BJ (cell line): ENCODE measurements around the gene HLA-DRA. TPM values are rescaled to one million over a fixed set of nuclear protein-coding genes. Genes with fewer than 3 reads are reported as not detected.

Source experiments
- CTCF ChIA-PET: fragments of 350-600 bp; formaldehyde crosslinking; extraction: SDS; loops from one replicate; lab custom pipeline; 2021; ENCODE audit warnings: antibody characterized with exemption, inconsistent platforms; lab: Yijun Ruan, JAX
- POLR2A ChIA-PET: fragments of 300-600 bp; sonication (Branson Sonifier 250); formaldehyde crosslinking; extraction: SDS; loops from one replicate; lab custom pipeline; 2021; ENCODE audit warnings: antibody characterized with exemption; lab: Charles Lee
- DNase-seq: peaks from one replicate; pipeline ENCODE4 v3.0.0-alpha.2; 2011; ENCODE audit warnings: low read depth
- H3K27me3 ChIP-seq: 2 replicates; pipeline ENCODE4 v1.6.0; 2011; ENCODE audit warnings: low read length; ENCODE audit not compliant: control insufficient read depth, insufficient read depth
- H3K36me3 ChIP-seq: 2 replicates; pipeline ENCODE4 v1.5.1; 2011; ENCODE audit warnings: low read length; ENCODE audit not compliant: control insufficient read depth, insufficient read depth
- H3K4me3 ChIP-seq: 2 replicates; pipeline ENCODE4 v1.5.1; 2011; ENCODE audit warnings: low read depth, mild to moderate bottlenecking, control low read depth, low read length
- polyA plus RNA-seq: library from polyadenylated mRNA; depleted of rRNA; stranded (reverse); fragments of >200 nt; gene quantifications from 2 replicates; pipeline ENCODE4 v1.2.3, GENCODE V29; 2011
- TF ChIP-seq, protein P1 (sequence below): IDR thresholded peaks from 2 replicates; pipeline ENCODE4 v1.5.1; 2011; ENCODE audit warnings: low read depth, mild to moderate bottlenecking, control low read depth, inconsistent platforms, low read length, moderate library complexity; ENCODE audit not compliant: insufficient read depth

Gene HLA-DRA
- polyA plus RNA-seq, 1 experiment, result not detected

- CTCF ChIA-PET, result interaction anchor here (0.6 kb wide), 1 partner anchor 281 kb away, joined by 3 read pairs; no protein-coding TSS in a partner anchor
- no peak overlapping the region for H3K4me3 ChIP-seq
- DNase-seq, result no peak
- H3K36me3 ChIP-seq, result no peaks in the 10 kb centered on the region
- TF ChIP-seq, protein P1, sequence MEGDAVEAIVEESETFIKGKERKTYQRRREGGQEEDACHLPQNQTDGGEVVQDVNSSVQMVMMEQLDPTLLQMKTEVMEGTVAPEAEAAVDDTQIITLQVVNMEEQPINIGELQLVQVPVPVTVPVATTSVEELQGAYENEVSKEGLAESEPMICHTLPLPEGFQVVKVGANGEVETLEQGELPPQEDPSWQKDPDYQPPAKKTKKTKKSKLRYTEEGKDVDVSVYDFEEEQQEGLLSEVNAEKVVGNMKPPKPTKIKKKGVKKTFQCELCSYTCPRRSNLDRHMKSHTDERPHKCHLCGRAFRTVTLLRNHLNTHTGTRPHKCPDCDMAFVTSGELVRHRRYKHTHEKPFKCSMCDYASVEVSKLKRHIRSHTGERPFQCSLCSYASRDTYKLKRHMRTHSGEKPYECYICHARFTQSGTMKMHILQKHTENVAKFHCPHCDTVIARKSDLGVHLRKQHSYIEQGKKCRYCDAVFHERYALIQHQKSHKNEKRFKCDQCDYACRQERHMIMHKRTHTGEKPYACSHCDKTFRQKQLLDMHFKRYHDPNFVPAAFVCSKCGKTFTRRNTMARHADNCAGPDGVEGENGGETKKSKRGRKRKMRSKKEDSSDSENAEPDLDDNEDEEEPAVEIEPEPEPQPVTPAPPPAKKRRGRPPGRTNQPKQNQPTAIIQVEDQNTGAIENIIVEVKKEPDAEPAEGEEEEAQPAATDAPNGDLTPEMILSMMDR, result no peak
- H3K27me3 ChIP-seq, result no peaks in the 10 kb centered on the region
- POLR2A ChIA-PET, result no interaction called here
Observed at GRCh38 chr6:32444433-32444832, 4.7 kb downstream of the HLA-DRA start.

DNA sequence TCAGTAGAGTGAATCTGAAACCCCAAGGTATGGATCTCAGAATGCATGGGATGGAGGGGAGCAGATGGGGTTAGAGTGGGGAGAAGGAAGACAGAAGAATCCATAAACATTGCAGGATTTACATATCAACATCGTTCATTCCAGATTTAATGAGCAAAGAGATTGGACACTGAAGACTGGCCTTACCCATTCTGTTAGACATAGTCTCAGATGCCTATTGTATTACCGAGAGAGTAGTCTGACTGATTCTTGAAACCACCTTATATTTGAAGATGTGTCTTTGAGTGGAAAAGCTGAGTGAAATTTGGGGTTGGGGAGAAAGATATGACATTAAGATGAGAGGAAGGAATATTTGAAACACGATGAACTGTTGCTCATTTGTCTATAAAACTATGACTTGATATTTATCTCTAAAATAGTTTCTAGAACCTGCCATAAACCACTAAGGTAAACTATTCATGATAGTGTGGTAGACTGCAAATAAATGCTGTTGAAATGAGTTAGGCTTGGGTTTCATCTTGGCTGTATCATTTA, 5.7 kb downstream of the HLA-DRA start:
- H3K36me3 ChIP-seq, result no peaks in the 10 kb centered on the region
- no peak overlapping the region for H3K4me3 ChIP-seq
- DNase-seq, result no peak
- POLR2A ChIA-PET, result no interaction called here
- CTCF ChIA-PET, result interaction anchor here (0.6 kb wide), 1 partner anchor 351 kb away, joined by 3 read pairs; no protein-coding TSS in a partner anchor
- TF ChIP-seq, protein P1, result no peak
- H3K27me3 ChIP-seq, result no peaks in the 10 kb centered on the region

DNA sequence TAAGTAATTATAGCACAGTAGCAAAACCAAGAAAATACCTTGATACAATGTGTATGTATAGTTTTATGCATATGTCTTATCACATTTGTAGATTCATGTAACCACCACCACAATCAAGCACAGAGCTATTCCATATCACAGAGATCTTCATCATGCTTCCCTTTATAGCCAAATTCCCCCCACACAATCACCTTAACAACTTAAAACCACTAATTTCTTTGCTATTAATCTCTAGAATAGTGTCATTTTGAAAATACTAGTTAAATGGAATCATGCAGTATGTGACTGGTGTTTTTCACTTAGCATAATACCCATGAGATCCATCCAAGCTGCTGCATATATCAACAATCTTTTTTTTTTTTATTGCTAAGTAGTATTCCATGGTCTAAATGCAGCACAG, 8.2 kb downstream of the HLA-DRA start:
- Histone ChIP-seq H3K36me3 (no peaks in the 10 kb centered on the region), H3K27me3 (no peaks in the 10 kb centered on the region), H3K4me3 (no peak overlapping the region)
- TF ChIP-seq, protein P1, result no peak
- DNase-seq, result no peak
- CTCF ChIA-PET, result no interaction called here
- POLR2A ChIA-PET, result no interaction called here

GRCh38 chr6:32449088-32449736, 9.5 kb downstream of the HLA-DRA start:
- DNase-seq, result no peak
- H3K27me3 ChIP-seq, result no peaks in the 10 kb centered on the region
- no peak overlapping the region for H3K4me3 ChIP-seq
- ChIA-PET POLR2A (no interaction called here), CTCF (no interaction called here)
- TF ChIP-seq, protein P1, result no peak
- H3K36me3 ChIP-seq, result no peaks in the 10 kb centered on the region

- TF ChIP-seq, protein P1, result no peak
- no peak for DNase-seq
- CTCF ChIA-PET, result no interaction called here
- Histone ChIP-seq H3K36me3 (no peaks in the 10 kb centered on the region), H3K27me3 (peaks cover 2% of the 10 kb centered on the region; the same call in 1 of the 2 replicates), H3K4me3 (no peak overlapping the region)
- POLR2A ChIA-PET, result no interaction called here
Observed at GRCh38 chr6:32457054-32457453, 17.4 kb downstream of the HLA-DRA start.
